Left renal pelvis (tissue), 4 donors: ENCODE data around the gene FGD5. TPM values are rescaled to one million over a fixed set of nuclear protein-coding genes. Genes with fewer than 3 reads are reported as not detected.
"Not testable (repeated sequence)": the region's sequence is repeated elsewhere in the genome, so short reads cannot be mapped to it uniquely, and the experiment has no call there.

ENCODE experiments used
- DNase-seq, 4 donors: peaks; one replicate each; pipeline ENCODE4 v3.0.0-alpha.2; 2013; ENCODE audit warnings: low read depth in 4 of 4, low spot score in 3 of 4
- polyA plus RNA-seq, 4 donors: library from polyadenylated mRNA; unstranded; fragments of 120-200 nt; gene quantifications; one replicate each; pipeline ENCODE4 v1.2.1, GENCODE V29; 2013; ENCODE audit not compliant: insufficient read length in 4 of 4

Gene FGD5
- polyA plus RNA-seq, 4 donors = 21.6 to 37.3 (median 23.1) TPM

GRCh38 chr3:14892226-14892625 lies 73.5 kb downstream of the FGD5 start:
- no peak for DNase-seq

DNA sequence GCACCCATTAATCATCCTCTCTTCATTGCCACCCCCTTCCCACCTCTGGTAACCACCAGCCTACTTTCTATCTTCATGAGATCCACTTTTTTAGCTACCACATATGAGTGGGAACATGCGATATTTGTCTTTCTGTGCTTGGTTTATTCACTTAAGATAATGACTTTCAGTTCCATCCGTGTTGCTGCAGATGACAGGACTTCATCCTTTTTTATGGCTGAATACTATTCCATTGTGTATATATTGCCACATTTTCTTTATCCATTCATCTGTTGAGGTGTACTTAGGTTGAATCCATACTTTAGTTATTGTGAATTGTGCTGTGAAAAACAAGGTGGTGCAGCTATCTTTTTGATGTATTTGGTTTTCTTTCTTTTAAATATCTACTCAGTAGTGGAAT lies 75.3 kb downstream of the FGD5 start:
- no peak for DNase-seq

GRCh38 chr3:14897266-14897665 lies 78.5 kb downstream of the FGD5 start:
- DNase-seq = no peak

GRCh38 chr3:14898929-14899328 lies 80.2 kb downstream of the FGD5 start:
- DNase-seq = no peak

DNA sequence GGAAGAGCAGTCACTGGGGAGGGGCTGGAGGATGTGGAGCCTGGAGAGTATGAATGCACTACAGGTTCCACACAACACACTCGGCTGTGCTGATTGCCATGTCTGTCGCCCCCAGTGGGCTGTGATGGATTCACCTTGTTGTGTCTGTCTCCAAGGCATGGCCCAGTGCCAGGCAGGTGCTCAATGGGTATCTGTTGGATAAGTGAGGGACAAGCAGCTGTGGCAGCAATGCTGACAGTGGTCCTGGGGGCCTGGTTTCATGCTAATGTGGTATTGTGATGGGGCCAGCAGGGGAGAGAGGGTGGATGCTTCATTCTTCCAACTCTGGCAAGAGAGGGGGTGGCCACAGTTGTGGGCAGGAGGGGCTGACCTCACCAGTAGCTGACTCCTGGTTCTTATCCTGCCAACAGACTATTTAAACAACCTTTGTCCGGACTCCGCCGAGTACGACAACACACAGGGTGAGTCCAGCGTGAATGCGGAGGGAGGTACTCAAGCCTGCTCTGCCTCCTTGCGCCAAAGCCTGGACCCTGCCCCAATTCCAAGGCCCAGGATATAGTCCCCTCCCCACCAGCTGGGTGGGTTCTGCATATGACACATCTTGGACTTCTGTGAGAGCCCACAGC lies 81.3 kb downstream of the FGD5 start:
- DNase-seq = no peak

DNA sequence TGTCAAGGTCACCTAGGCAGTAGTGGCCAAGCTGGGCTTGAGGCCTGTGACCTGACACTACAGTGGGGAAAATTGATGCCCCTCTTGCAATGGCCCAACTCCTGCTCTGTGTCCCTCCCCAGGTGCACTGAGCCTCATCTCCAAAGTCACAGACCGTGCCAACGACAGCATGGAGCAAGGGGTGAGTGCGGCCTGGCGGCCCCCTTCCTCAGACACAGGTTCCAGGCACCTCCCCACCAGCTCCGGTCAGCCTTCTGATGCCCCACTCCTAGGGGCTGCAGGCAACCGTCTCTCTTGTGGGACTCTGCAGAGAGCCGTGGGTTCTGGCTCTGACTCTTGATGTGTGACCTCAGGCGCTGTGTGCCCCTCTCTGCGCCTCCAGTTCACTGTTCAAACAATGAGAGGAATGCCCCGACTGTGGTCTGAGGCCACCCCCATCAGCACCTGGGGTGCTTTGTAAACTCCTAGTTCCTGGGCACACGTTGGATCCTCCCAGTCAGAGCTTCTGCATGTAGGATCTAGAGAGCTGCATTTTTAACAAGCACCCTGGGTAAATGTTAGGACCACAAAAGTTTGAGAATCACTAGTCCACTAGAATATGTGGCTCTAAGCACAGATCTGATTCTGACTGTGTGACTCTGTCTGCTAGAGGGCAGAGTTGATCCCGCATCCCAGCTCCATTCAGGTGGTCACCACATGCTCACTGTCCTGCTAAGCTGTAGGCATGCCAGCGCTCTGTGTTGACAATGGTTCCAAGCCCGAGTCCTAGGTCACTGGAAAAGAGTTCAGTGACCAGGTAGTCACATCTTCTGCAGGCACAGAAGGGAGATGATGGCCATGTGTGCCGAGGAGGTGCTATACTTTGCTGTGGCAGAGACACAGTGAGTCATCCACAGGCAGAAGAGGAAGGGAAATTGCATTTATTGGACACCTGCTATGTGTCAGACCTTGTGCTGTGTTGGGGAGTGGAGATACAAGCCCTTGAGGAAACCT lies 82.4 kb downstream of the FGD5 start:
- DNase-seq = no peak

- DNase-seq = peak in 3 of 4 donors; percentile 33 to 46 (median 41)
Observed at GRCh38 chr3:14902719-14903118, 84.0 kb downstream of the FGD5 start.

- DNase-seq = not testable (repeated sequence)
Observed at GRCh38 chr3:14903501-14903900, 84.7 kb downstream of the FGD5 start.

GRCh38 chr3:14905055-14905657 lies 86.4 kb downstream of the FGD5 start:
- no peak for DNase-seq

GRCh38 chr3:14906355-14906971 lies 87.7 kb downstream of the FGD5 start:
- no peak for DNase-seq

DNA sequence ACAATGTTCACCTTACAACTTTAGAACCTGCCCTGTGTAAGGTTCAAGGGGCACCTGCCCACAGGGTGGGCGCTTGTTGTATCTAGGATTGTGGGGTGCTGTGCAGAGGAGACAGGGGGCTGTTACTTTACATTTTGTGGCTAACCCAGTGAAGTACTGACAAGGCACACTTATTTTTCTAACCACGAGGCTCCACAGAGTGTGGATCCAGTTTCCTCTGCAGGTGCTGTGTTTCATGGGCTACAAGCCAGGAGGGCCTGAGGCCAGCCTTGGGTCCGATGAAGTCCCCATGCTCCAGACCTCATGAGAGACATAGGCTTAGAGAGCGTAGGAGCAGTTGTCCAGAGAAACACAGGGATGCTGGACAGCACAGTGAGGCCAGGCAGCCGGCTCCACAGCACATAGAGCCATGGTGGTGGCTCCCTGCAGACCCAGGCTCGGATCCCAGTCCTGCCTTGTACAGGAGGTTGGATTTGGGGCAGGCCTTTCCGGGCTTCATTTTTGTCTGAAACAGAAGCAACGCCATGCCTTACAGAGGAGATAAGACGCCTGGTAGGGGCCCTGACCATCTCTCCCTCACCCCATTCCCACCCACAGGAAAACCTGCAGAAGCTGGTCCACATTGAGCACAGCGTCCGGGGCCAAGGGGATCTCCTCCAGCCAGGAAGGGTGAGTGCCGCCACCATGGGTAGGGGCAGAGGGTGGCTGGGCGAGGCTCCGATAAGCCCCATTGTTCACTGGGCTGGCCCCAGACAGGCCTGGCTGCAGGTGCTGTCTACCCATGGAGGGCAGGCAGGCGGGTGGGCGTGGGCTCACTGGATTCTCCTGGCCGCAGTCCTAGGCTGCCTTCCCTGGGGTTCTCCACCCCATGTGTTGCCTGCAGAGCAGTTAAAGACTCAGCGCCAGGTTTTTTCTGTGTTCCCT lies 88.5 kb downstream of the FGD5 start:
- no peak for DNase-seq

DNA sequence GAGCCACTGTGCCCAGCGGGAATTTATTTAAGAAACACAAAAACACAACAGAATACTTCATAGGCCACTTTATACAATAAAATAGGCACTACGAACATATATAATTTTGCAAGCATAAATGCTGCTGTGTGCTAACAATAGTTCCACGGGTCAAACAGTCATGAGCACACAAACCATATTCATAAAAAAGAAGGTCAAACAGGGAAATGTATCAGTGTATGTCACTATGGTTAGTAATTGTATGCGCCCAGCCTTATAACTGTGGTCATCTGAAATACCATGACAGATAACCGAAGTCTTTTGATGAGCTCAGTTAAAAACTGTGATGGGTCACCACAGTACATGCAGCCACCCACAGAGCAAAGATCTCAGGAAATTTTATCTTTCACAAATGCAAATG lies 90.5 kb downstream of the FGD5 start:
- no peak for DNase-seq

DNA sequence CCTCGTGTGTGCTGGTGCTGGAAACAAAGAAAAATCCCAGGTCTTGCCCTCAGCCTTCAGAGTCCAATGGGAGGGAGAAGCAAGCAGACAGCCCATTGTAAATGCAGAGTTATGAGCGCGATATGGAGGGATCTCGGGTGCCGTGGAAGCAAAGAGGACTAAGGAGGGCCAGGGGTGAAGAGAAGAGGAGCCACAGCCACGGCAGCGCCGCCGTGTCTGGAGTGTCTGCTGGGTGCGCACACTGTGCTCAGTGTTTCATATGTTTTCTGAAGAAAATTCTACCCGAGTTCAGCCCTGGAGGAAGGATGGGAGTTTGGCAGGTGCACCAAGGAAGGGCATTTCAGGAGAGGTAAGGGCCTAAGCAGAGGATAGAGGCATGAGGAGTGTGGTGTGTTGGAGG lies 92.9 kb downstream of the FGD5 start:
- DNase-seq = no peak

DNA sequence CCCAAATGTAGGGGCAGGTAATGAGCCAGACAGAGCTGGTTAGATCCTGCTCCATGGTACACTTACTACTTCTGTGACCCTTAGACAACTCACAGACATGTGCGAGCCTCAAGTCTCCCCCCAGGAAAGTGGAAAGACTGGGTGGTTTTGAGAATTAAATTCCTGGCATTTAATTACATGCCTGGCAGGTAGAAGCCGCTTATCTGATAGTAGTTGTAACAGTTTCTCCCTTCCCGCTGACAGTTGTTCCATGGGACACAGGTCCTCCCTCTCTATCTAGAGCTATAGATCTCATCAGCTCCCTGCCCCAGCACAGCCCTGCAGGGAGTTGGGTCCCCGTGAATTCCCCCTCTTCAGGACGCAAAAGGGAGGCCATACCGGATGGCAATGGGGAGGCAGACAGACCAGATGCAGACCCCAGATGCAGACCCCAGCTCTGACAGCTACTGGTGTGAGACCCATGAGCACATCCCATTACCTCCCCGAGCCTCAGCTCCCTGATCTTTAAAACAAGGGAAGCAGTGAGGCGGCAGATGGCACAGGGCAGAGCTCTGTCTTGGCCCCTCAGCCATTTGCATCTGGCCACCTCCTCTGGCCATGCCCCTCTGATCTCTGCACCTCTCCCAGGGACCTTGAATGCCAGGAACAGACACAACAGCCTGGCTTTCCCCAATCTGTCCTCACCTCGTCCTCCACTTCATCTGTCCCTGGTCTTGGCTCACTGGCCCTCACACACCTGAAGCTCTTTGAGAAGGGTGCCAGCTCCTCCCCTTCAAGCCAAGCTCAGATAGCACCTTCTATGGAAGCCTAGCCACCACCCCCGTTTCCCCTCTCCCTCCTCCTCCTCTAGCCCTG lies 94.5 kb downstream of the FGD5 start:
- DNase-seq = no peak

DNA sequence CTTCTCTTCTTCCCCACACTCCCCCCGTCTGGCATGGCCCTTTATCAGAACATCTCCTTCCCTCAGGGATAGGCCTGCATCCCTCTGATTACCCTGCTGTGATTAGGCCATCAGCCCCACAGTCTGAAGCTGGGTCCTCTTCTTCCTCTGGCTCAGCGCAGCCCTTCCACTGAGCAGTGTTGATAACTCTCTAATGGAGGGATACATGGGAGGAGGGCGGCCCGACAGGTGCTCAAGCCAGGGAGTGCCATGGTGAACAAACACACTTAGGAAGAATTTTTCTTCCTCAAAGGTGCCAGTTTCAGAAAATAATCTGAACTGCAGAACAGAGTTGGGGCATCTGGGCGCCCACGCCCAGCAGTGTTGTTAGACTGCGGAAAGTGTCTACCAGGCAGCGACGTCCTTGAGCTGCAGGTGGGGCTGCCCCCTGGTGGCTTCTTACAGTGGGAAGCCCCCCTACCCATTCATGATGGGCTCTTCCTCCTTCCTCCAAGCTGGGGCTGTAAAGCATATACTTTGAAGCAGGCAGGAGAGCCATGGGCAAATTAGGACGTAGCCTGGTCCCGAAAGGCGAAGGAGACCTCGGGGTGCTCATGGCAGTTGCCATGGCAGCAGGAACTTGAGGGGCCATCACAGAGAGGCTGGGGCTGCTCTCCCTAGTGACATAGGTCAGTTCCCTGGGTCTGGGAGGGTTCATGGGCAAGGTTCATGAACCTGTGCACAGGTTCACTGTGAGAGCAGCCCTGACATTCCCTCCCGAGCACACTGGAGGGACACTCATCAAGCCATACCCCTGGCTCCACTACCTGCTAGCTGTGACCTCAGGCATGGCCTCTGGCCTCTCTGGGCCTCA lies 95.4 kb downstream of the FGD5 start:
- no peak for DNase-seq

GRCh38 chr3:14914779-14915117 lies 96.0 kb downstream of the FGD5 start:
- no peak for DNase-seq

- no peak for DNase-seq
Observed at GRCh38 chr3:14915636-14916222, 97.0 kb downstream of the FGD5 start.

DNA sequence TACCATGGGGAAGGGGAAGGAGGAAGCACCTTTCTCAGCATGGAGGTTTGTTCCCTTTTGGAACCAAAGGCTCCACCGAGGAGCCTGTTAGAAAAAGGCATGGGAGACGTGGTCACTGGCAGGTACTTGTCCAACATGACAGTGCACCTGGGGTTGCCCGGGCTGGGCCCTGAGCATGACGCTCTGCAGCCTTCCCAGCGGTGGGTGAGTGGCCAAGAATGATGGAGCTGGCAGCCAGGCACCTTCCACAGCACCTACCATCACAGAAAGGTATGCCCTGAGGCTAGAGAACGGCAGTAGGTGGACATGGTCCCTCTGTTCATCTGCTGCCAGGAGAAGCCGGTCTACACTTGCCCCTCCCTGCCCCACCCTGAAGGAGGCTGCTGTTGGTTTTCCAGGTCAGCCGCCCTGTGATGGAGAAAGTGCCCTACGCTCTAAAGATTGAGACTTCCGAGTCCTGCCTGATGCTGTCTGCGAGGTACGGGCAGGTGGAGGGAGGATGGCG lies 99.6 kb downstream of the FGD5 start:
- DNase-seq = no peak
